Measurements from ENCODE around the gene MBTPS1.

DNA sequence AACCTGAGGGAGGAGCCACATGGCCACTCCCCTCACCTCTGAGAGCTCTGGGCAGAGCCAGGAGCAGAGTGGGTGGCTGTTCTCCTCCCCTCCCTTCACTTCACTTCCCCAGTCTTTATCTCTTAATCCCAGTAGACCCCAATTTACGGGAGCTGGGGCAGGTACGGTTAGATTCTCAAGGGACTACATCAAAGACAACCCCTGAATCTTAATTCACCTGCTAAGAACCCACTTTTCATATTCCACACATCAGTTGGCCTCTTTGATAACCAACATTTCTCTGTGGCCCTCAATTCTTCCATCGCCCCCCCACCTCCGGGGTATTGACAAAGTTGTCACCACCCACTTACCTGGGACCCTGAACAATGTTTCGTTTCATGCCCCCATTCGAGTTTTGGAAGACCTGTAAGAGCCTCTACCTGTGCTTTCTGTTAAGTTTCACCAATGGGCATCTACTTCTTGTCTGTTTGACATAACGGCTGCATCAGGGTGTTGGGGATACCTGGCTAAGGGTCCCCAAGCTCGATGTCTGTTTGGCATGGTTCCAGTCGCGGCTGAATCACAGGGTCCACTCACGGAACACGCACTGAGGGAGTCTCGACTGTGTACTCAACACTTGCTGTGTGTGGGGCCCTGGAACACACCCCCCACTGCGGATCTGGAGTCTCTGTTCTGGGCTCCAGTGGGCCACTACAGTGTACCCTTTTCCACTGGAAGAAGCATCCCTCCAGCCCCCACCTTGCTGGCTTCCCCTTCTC is 102.0 kb downstream of the MBTPS1 start:
- TF ChIP-seq POLR2A (IDR thresholded peaks at IDR 0.05) (no peak), CTCF (IDR thresholded peaks at IDR 0.05) (no peak)

Data from heart left ventricle (tissue), 13 donors.